Keratinocyte (primary cell): ENCODE results near the gene NPAS3. TPM values are rescaled to one million over a fixed set of nuclear protein-coding genes. Genes with fewer than 3 reads are reported as not detected.

Source experiments
- DNase-seq: peaks from one replicate; pipeline ENCODE4 v3.0.0-alpha.2; 2011; ENCODE audit warnings: low read depth, missing footprints, low spot score
- FAIRE-seq: peaks from 2 replicates; lab custom pipeline; 2011; peaks lifted over from hg19 to GRCh38; lab: Jason Lieb, UNC
- H2AFZ ChIP-seq: 2 replicates; pipeline ENCODE4 v1.6.0; 2012; ENCODE audit warnings: low read length, control low read depth, inconsistent platforms; ENCODE audit not compliant: control insufficient read depth
- H3K27ac ChIP-seq: 2 replicates; pipeline ENCODE4 v1.5.1; 2011; ENCODE audit warnings: low read length; ENCODE audit not compliant: control insufficient read depth, insufficient read depth
- H3K27me3 ChIP-seq: 3 replicates; pipeline ENCODE4 v1.6.0; 2011; ENCODE audit warnings: low read length; ENCODE audit not compliant: control insufficient read depth, insufficient read depth; ENCODE audit errors: extremely low read depth
- H3K36me3 ChIP-seq, 2 experiments: 2 replicates in 1 of 2; 3 replicates in 1 of 2; pipeline ENCODE4 v1.5.1; 2011; ENCODE audit warnings: low read length in 2 of 2, mild to moderate bottlenecking in 1 of 2; ENCODE audit not compliant: control insufficient read depth in 2 of 2, insufficient read depth in 2 of 2; ENCODE audit errors: extremely low read depth in 1 of 2
- H3K4me1 ChIP-seq: 3 replicates; pipeline ENCODE4 v1.5.1; 2011; ENCODE audit warnings: low read length; ENCODE audit not compliant: control insufficient read depth, insufficient read depth; ENCODE audit errors: extremely low read depth
- H3K4me2 ChIP-seq: 3 replicates; pipeline ENCODE4 v1.6.0; 2011; ENCODE audit warnings: low read depth, low read length; ENCODE audit not compliant: control insufficient read depth, insufficient read depth; ENCODE audit errors: extremely low read depth
- H3K4me3 ChIP-seq, 3 experiments: fragments of 200-600 bp in 1 of 3; sonication (generic) in 1 of 3; 2 replicates in 2 of 3; 3 replicates in 1 of 3; pipeline ENCODE4 v1.5.1; 2011 to 2016; ENCODE audit warnings: low read length in 3 of 3, mild to moderate bottlenecking in 3 of 3, control low read depth in 2 of 3, inconsistent platforms in 1 of 3, low read depth in 1 of 3, mixed read lengths in 1 of 3, mixed run types in 1 of 3, moderate library complexity in 1 of 3; ENCODE audit not compliant: control insufficient read depth in 2 of 3, insufficient read depth in 2 of 3; ENCODE audit errors: extremely low read depth in 1 of 3
- H3K79me2 ChIP-seq: 2 replicates; pipeline ENCODE4 v1.6.0; 2012; ENCODE audit warnings: low read length; ENCODE audit not compliant: control insufficient read depth, insufficient read depth
- H3K9ac ChIP-seq: 3 replicates; pipeline ENCODE4 v1.6.0; 2011; ENCODE audit warnings: low read length; ENCODE audit not compliant: control insufficient read depth, insufficient read depth; ENCODE audit errors: extremely low read depth
- H3K9me1 ChIP-seq: 3 replicates; pipeline ENCODE4 v1.6.0; 2011; ENCODE audit warnings: low read length; ENCODE audit not compliant: control insufficient read depth, insufficient read depth; ENCODE audit errors: extremely low read depth
- H3K9me3 ChIP-seq: 2 replicates; pipeline ENCODE4 v1.5.1; 2012; ENCODE audit warnings: low read depth, low read length; ENCODE audit not compliant: control insufficient read depth
- H4K20me1 ChIP-seq: 3 replicates; pipeline ENCODE4 v1.6.0; 2011; ENCODE audit warnings: low read length; ENCODE audit not compliant: control insufficient read depth, insufficient read depth; ENCODE audit errors: extremely low read depth
- CTCF ChIP-seq, 3 experiments: IDR thresholded peaks in 1 of 3; conservative IDR thresholded peaks in 1 of 3; optimal IDR thresholded peaks in 1 of 3; 2 replicates in 2 of 3; 3 replicates in 1 of 3; pipeline versions ENCODE3 to v1.5.1; 2011; ENCODE audit warnings: low read length in 3 of 3, mild to moderate bottlenecking in 3 of 3, moderate library complexity in 2 of 3, control low read depth in 1 of 3, inconsistent platforms in 1 of 3; ENCODE audit not compliant: insufficient read depth in 2 of 3; ENCODE audit errors: extremely low read depth in 1 of 3
- EZH2 ChIP-seq: IDR thresholded peaks from one replicate; pipeline ENCODE4 v1.6.1; 2012; ENCODE audit warnings: inconsistent platforms, mild to moderate bottlenecking, low read length, moderate library complexity
- dilution Hi-C: fragments of 300-500 bp; cut with MboI; formaldehyde crosslinking; loops from one replicate; pipeline ENCODE4 v1.7.0; 2020; ENCODE audit warnings: low sequenced_read_pairs; ENCODE audit not compliant: extremely low pct_ligation_motif_present
- polyA plus RNA-seq, 5 experiments: library from polyadenylated mRNA; depleted of rRNA in 3 of 5; stranded (reverse) in 3 of 5; stranded (forward) in 1 of 5; unstranded in 1 of 5; fragments of >200 nt; gene quantifications; 1 replicate in 1 of 5; 2 replicates in 3 of 5; 3 replicates in 1 of 5; pipeline versions ENCODE4 v1.2.1 to v1.2.3, GENCODE V29; 2011 to 2012; ENCODE audit warnings: missing spikeins in 2 of 5, low read depth in 1 of 5, low replicate concordance in 1 of 5

NPAS3 gene
- polyA plus RNA-seq, 1 donor (not counting 4 experiments of a cell fraction or from before 2014, with no cell fraction given) = 0.07 TPM

GRCh38 chr14:33381717-33382116 is 443.0 kb downstream of the NPAS3 start:
- Histone ChIP-seq H3K36me3 (no peaks in the 10 kb centered on the region), H3K9me1 (no peaks in the 10 kb centered on the region), H3K27me3 (no peaks in the 10 kb centered on the region), H4K20me1 (no peaks in the 10 kb centered on the region), H3K4me2 (no peak overlapping the region), H3K79me2 (no peaks in the 10 kb centered on the region), H3K4me3 (no peak overlapping the region), H3K4me1 (no peaks in the 10 kb centered on the region), H2AFZ (no peak overlapping the region), H3K9ac (no peak overlapping the region), H3K9me3 (no peaks in the 10 kb centered on the region), H3K27ac (no peak overlapping the region)
- FAIRE-seq (no peak), DNase-seq (no peak)
- dilution Hi-C loops = no loop called here
- no peak for TF ChIP-seq EZH2
- no peak for TF ChIP-seq CTCF (optimal IDR thresholded peaks at IDR 0.05 in 1 of 3, IDR thresholded peaks at IDR 0.05 in 1 of 3, conservative IDR thresholded peaks at IDR 0.05 in 1 of 3; ENCODE audit: extremely low read depth in 1 of 3, insufficient read depth in 2 of 3, low read length in 3 of 3)

- FAIRE-seq (no peak), DNase-seq (no peak)
- no peaks in the 10 kb centered on the region for H3K36me3 ChIP-seq
- no peaks in the 10 kb centered on the region for H3K79me2 ChIP-seq
- no peaks in the 10 kb centered on the region for H3K27me3 ChIP-seq
- H3K27ac ChIP-seq = no peak overlapping the region
- no peak for TF ChIP-seq CTCF (optimal IDR thresholded peaks at IDR 0.05 in 1 of 3, IDR thresholded peaks at IDR 0.05 in 1 of 3, conservative IDR thresholded peaks at IDR 0.05 in 1 of 3; ENCODE audit: extremely low read depth in 1 of 3, insufficient read depth in 2 of 3, low read length in 3 of 3)
- TF ChIP-seq EZH2 = no peak
- no peaks in the 10 kb centered on the region for H3K9me3 ChIP-seq
- H3K4me3 ChIP-seq = no peak overlapping the region
- no peak overlapping the region for H3K9ac ChIP-seq
- H3K4me1 ChIP-seq = no peaks in the 10 kb centered on the region
- dilution Hi-C loops = no loop called here
- H2AFZ ChIP-seq = no peak overlapping the region
- H3K9me1 ChIP-seq = no peaks in the 10 kb centered on the region
- H4K20me1 ChIP-seq = no peaks in the 10 kb centered on the region
- H3K4me2 ChIP-seq = no peak overlapping the region
Measured at GRCh38 chr14:33386140-33386539, 447.5 kb downstream of the NPAS3 start.
